Endometrial microvascular endothelial cells (primary cell): ENCODE results near the gene FAM53B. TPM values are rescaled to one million over a fixed set of nuclear protein-coding genes. Genes with fewer than 3 reads are reported as not detected.

Experiments
- in situ Hi-C: cut with HindIII; loops from 2 replicates; pipeline ENCODE4 v1.10.0; 2017; ENCODE audit warnings: low sequenced_read_pairs, low pct_unique_long_range_greater_than_20kb; ENCODE audit errors: inconsistent ontology term
- total RNA-seq: library from RNA; depleted of rRNA; stranded (reverse); fragments of >200 nt; gene quantifications from one replicate; pipeline ENCODE4 v1.2.3, GENCODE V29; 2015; ENCODE audit errors: inconsistent ontology term

FAM53B gene
- total RNA-seq, 1 donor from 2014 or later, result 12.3 TPM

DNA sequence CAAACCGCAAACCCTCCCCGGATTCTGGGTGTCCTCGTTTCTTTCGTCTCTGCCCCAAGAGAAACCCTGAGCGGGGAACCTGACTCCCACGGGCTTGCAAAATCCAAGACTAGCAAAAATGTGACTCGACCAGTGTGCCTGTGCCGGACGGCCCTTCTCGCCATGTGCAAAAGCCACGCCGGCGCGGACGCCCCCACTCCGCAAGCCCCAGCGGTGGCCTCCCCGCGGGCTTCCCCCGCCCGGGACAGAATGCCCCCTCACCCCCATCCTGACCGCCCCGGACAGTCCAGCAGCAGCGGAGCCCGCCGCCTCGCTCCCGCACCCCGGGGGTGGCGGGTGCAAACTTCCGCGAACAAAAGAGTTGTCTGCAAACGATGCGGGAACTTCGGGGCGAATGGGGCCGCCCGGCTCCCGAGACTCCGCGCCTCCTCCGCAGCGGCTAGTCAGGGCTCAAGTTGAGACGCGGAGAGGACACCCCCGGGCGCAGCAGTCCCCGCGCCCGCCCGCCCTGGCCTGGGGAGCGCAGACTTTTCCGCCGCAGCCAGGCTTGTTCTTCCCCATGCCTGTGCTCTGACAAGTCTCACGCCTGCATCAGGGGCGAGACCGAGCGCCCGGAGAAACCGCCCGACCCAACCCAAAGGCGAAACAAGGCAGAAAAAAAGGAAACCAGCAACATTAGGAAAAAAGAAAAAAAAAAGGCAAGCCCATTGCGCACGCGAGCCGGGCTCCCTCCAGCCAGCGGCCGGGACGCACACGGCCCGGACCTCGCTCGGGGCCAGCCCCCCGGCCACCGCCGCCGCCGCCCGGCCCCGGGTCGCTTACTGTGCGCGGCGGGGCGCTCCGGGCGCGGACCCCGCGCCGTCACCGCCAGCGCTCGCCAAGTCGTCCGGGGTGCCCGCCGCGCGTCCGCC is 732 bp downstream of the FAM53B start:
- in situ Hi-C loops, result no loop called here

DNA sequence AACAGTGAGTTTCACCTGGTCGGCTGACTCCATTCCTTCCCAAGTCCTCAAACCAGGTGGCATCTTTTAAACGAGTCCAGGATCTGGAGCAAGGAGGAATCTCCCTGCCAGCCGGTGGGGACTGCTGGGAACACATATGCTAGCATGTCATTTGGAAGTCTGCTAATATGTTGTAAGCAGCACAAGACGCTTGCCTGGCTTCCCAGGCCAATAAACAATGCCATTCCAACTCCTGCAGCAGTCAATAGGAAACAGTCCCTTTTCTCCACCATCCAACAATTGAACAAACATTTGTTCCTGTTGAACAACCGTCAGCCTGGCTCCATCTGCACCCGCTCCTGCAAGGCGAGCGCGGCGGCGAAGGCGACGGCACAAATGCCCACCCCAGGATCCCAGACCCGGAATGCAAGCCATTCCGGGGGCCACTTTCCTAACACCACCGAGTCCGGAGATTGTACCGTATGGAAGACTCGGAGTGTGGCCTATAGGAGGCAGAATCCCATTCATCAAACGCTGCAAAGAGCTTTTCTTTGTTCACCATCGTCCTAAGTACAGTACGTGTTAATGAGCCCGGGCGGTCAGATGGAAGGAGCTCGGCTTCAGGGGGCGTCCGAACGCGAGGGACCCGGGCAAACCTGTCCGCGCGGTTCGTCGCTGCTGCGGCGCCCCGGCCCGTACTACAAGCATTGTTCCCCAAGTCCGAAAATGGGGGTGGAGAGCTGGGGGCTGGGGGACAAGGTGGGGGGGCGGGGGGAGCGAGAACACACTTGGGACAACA is 1.6 kb downstream of the FAM53B start:
- in situ Hi-C loops, result no loop called here

DNA sequence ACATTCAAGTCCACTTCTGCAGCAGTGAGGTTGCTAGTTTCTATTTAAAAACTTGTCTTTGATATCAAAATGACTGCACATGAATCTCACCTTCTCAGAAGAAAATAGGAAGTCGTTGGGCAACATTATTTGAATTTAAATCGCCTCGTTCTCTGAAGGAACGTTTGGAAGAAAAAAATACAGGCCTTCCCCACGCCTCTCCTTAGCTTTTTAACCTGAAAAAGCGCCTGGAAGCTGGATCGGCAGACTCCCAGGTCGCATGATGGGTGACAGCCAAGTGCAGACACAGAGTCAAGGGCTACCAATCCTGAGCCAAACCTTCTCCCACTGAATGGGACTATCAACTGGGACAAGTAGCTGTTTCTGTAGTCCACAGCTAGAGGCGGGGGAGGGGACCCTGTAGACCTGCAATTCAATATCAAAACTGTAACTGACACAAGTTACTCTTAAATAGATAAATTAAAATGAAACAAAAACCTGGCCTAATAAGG is 2.2 kb downstream of the FAM53B start:
- in situ Hi-C loops, result no loop called here

DNA sequence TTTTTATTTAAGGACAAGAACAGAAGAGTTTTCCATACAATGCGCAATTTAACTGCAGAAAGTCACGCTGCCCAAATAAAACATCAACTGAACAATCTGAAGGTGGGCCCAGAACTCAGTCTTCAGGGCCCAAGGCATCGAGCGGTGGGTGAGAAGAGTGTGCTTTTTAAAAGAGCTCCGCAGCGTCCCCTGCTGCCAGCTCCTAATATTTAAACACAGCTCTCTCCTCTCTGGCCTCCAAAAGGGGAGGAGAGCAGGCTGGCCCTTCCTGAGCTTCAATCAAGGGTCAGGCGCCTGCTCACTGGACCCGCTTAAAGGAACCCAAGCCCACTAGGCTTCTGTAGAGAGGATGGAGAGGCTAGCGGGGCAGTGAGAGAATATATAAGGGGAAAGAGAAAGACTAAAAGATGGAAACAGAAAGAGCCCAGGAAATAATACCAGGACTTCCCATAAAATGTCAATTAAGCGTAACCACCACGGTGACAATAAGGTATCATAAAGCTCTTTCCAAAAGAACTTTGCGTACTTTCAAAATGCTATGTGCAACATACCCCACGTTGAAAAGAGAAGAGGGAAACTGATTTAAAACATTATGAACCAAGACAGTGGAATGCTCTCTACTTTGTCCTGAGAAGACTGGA is 2.8 kb downstream of the FAM53B start:
- in situ Hi-C loops, result no loop called here

DNA sequence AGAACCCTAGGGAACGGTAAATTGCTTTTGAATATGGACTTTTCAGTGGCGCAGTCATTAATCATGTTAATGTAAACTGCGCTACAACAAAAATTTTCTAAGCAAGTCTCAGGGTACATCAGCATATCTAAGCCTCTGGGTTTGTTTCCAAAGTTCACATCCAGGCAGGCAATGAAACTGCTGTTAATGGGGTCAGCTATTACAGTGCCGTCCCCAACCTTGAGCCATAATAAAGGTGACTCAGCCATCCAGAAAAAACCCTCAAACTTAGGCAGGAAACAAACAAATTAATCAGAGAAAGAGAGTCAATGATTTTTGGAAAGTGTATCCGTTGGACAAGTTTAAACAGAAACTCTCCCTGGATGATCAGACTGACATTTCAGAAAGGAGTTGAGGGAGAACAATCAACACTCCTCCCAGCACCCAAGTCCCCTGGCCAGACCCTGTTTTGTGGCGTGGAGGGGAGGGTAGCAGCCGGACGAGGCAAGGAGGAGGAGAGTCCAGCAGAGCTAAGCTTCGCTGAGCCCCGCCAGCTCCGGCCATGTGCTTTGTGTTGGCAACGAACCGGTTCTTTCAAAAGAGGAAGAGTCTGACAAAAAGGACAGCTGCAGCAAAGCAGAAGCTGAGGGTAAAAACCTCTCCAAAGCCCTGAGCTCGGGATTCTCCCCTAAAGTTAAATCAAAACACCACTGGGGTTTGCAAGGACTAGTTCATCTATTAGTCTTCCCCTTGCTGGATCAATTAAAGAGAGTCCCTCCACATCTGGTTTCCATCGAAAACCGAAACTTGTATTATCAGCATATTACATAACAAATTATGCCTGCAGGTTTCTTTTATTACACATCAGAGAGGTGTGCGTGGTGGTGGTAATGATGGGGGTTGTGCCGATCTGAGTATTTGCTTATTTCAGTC is 3.6 kb downstream of the FAM53B start:
- in situ Hi-C loops, result no loop called here

DNA sequence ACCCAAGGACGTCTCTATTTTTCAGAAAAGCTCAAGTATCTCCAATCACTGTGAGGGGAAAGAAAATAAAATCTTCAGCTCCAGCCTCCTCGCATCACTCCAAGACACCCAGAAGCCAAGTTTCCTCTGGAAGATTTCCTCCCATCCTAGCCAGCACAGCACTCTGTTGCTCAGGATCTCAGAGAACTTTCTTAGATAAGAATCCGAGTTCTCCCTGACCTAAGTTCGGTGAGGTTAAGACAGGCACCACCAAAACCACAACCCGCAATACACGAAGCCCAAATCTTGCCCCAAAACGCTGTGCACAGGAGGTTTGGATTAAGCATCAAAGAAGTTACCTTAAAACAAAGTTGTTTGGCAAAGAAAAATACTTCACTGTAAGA is 4.2 kb downstream of the FAM53B start:
- in situ Hi-C loops, result no loop called here

DNA sequence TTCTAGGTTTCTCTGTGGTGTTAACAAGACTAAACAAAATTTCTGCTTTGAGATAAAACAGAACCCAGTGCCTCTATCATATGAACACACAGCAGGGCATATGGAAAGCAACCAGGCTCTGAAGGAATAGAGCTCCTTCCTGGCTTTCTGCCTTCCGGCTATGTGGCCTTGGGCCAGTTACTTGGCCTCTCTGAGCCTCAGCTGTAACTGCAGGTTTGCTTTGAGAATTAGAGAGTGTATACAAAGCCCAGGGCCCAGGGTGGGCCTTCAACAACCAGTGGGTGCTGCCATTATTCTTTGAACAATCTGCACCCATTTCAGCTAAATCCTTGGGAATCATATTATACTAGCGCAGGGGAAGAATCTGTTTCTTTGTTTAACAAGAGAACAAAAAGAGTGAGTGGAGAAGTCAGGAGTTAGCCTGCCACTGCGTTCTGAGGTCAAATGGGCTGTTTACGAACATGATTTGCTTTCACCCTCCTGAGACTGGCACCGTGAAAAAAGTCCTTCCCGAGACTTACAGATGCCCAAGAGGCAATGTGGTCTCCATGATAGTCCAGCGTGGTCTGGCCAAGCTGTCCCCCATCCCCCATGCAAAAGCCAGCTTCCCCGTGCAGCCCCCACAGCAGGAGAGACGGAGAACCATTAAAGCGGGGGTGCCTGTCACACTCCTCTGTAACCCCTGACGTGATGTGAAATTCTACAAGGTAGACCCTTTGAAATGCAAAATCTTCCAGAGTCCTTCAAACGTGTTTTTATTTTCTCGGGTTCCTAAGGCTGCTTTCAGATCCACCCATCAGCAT is 4.9 kb downstream of the FAM53B start:
- in situ Hi-C loops, result no loop called here

DNA sequence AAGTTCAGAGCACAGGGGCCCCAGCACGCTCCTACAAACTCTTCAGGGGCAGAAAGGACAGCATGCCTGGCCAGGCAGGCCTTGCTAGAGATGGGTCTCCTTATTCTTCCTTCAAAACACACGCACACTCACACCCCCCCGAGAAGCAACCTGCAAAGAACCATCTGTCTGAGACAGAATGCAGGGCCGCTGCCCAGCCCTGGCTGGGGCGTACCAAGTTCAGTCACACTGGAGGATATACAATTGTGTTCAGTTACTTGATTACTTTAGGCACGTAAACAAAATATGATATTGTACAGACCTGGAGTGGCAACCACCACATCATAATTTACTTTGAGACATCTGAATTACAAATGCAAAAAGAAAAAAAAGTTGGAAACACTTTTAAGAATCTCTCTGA is 5.7 kb downstream of the FAM53B start:
- in situ Hi-C loops, result no loop called here

DNA sequence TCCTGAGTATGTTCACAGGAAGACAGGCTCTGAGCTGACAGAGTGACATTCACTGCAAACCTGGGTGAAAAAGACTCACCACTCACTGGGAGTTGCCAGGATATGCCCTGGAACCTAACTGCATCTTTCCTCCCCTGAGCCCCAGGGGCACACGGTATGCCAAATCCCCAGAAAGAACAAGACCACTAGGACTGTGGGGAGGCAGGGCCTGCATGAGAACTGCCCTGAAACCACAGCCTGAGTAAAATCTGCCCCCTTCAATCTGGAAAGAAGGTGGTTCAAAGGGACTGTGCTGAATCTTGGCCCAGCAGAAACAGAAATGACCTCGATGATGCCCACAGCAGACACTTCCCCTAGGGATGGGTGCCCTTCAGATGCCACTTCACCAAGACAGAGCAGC is 6.5 kb downstream of the FAM53B start:
- in situ Hi-C loops, result no loop called here

DNA sequence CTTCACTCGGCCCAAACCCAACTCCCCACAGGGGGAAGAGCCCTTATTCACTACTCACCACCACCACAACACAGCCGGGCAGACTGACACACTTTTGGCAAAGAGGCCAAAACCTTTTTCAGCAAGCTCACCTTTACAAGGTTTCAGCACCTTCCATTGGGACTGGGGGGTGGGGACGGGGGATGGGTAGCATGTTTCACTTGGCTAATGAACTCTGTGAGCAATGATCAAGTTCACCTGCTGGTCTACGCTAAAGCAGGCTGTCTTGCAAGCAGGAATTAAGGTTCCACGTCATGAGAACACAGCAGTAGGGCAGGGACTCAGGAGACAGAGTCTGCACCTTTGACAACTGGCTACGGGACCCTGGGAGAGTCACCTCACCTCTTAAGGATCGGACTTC is 7.0 kb downstream of the FAM53B start:
- in situ Hi-C loops, result no loop called here

DNA sequence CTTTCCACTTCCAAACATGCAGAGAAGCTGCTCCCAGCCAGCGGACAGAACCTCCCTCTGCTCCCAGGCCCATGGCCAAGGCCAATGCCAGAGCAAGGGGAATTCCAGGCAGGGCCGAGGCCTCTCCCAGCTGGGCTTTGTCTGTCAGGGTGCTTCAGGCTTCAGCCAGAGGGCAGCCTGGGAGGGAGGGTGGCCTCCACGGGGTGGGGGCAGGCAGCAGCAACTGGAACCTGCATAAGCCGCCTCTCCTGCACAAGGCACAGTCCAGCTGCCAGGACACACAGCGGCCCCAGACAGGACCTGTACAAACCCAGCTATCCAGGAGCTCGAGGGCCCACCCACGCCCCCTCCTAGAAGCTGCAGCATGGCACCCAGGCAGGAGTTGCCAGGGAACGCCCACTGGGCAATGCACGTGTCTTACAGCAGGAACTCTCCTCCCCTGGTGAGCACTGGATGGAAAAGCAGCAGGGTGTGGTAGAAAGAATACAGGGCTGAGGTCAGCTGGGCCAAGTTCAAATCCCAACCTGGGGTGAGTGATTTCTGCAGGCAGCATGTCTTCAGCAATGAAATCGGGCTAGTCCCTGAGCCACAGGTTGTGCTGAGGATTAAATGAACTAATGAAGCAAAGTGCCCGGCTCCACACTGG is 7.6 kb downstream of the FAM53B start:
- in situ Hi-C loops, result no loop called here

DNA sequence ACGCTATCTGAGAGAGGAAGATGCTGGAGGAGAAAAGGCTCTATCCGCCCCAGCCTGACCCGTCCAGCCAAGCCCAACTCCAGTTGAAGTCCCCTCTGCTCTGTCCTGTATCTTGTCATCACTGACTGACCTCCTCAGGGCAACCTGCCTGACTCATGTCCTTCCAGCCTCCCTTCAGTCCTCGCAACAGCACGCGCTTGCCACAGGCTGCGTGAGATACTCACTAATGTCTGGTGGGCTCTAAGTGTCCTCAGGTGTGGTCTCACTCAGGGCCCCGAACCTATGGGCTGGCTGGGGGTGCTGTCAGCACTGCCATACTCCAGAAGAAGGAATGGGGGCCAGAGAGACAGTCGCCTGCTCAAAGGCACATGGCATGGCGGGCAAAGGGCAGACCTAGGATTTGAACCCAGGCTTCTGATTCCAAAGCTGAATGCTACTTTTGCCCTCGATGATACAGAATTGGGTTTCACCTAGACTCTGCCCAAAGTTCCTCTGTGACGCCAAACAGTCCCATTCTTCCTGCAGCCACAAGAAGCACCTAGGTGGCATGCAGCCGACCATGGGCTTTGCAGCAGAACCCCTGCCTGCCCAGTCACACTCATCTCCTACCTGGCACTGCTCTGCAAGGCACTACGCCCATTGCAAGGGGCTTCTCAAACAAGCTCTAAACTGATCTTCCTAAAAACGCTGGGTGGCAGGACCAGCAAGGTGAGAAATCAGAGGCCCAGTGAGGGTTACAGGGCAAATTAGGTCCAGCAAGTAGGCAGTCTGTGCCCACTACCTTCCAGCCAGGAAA is 8.5 kb downstream of the FAM53B start:
- in situ Hi-C loops, result no loop called here

DNA sequence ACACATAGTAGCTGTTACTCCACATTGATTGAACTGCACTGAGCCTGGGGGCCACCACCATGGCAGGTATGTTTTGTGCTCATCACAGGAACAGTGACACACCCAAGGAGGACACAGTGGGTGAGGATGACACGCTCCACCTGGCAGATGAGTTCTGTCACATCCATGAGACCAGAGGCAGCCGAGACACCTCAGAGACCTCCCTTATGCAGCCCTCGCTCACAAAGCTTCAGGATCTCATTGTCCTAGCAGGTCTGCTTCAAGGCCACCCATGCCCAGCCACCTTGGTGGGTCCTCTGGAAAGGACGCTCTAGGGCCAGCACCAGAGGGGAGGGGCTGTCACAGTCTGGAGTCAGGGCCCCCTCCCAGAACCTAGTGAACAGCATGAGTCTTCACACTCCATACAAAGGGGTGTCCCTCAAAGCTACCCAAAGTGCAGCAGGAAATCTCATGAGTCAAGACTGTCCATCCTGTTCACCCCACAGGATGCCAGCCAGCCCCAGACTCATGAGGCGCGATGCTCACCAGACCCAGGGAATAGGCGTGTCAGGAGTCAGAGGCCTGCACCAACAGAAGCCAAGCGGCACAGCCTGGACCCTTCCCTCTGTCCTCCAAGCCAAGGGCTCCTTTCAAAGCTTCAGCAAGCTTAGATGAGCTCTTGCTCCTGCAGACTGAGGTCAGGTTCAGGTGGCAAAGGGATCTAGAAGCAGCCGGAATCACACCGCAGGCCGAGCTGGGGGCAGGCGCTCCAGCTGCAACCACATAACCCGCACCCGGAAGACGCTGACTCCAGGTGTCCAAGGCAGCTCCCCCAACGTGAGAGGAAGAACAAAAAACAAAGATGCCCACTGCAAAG is 9.6 kb downstream of the FAM53B start:
- in situ Hi-C loops, result no loop called here

DNA sequence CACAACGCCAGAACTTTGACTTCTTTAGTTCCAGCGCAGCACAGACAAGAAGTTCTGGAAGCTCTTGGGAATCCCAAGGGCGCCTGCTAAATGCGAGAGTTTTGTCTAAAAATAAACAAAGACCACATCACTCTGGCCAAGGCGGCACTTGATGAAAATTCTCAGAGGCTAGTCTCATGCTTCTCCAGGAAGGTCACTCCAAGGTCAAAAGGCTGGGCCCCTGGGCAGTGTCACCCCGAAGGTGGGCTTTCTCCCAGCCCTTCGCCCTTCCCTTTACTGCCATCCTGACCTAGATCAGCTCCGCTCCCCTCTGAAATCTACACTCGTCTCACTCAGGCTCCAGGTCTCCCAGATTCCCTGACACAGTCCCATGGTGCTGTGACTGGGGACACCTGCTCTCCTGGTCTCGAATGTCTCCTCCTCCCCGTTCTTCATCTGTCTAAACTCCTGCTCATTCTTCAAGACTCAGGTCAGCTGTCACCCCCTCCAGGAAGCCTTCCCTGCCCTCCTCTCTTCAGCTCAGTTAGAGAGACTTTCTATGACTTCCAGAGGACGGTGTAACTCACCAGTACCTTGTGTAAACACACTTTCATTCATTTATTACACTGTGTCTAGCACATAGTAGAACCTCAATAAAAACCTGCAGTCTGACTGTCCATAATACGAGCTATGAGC is 10.5 kb downstream of the FAM53B start:
- in situ Hi-C loops, result no loop called here

DNA sequence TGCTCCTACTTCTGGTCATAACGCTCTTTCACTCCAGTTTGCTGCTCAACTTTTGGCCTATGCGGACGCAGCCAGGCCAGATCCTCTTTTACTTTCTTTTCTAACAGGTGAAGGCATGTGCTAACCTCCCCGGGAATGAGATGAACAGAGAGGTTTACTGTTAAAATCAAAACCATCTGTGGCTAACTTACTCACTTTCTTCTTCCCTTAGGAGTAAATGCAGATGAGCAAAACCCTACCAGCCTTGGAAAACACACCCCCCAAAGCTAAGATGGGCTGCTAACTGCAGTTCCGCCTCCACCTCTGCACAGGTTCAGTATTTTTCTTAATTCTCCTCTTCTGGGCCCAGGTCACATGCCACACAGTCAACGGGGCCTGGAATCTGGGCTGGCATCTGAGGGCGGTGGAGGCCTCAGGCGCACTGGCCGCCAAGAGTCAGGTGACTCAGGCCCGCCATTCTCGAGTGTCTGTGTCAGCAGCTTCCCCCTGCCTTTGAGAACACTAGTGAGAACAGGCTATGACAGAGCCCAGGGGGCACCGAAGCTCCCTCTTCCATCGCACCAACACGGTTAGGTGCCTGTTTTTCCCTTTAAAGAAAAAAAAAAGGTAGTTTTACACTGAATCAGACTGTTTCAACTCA is 11.1 kb downstream of the FAM53B start:
- in situ Hi-C loops, result no loop called here
